PFSK-1 (cell line): Measurements from ENCODE around the gene PCCA.

Source experiments
- POLR2AphosphoS5 ChIP-seq: IDR thresholded peaks from 2 replicates; pipeline ENCODE4 v1.6.1; 2012; ENCODE audit warnings: low read depth, mild to moderate bottlenecking, control low read depth, low read length, moderate library complexity
- TAF1 ChIP-seq: IDR thresholded peaks from 2 replicates; pipeline ENCODE4 v1.6.1; 2012; ENCODE audit warnings: low read length, control low read depth, borderline replicate concordance; ENCODE audit not compliant: insufficient read depth

GRCh38 chr13:100154842-100155416 lies 66.0 kb downstream of the PCCA start:
- TF ChIP-seq POLR2AphosphoS5 (no peak), TAF1 (no peak)
